Hepatocyte (in vitro differentiated cells): ENCODE results near the gene OSBPL10.

ENCODE experiments used
- EZH2 ChIP-seq: fragments of 200-600 bp; sonication (generic); IDR thresholded peaks from 2 replicates; pipeline ENCODE4 v1.6.1; 2016; ENCODE audit warnings: antibody characterized with exemption, mild to moderate bottlenecking, borderline replicate concordance
- EZH2phosphoT487 ChIP-seq: fragments of 200-600 bp; sonication (generic); IDR thresholded peaks from one replicate; pipeline ENCODE4 v1.6.1; 2018; ENCODE audit warnings: antibody characterized with exemption, mild to moderate bottlenecking, low read depth, moderate library complexity; ENCODE audit not compliant: unreplicated experiment, severe bottlenecking
- TF ChIP-seq, protein P1 (sequence below): fragments of 200-600 bp; sonication (generic); IDR thresholded peaks from 2 replicates; pipeline ENCODE4 v1.5.1; 2016; ENCODE audit warnings: antibody characterized with exemption, mild to moderate bottlenecking; ENCODE audit not compliant: poor library complexity

GRCh38 chr3:31947671-31948091 lies 33.4 kb downstream of the OSBPL10 start:
- TF ChIP-seq, protein P1, sequence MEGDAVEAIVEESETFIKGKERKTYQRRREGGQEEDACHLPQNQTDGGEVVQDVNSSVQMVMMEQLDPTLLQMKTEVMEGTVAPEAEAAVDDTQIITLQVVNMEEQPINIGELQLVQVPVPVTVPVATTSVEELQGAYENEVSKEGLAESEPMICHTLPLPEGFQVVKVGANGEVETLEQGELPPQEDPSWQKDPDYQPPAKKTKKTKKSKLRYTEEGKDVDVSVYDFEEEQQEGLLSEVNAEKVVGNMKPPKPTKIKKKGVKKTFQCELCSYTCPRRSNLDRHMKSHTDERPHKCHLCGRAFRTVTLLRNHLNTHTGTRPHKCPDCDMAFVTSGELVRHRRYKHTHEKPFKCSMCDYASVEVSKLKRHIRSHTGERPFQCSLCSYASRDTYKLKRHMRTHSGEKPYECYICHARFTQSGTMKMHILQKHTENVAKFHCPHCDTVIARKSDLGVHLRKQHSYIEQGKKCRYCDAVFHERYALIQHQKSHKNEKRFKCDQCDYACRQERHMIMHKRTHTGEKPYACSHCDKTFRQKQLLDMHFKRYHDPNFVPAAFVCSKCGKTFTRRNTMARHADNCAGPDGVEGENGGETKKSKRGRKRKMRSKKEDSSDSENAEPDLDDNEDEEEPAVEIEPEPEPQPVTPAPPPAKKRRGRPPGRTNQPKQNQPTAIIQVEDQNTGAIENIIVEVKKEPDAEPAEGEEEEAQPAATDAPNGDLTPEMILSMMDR, result no peak
- no peak for TF ChIP-seq EZH2
- no peak for TF ChIP-seq EZH2phosphoT487
